ENCODE measurements around the gene TRPM3.

TRPM3 gene

DNA sequence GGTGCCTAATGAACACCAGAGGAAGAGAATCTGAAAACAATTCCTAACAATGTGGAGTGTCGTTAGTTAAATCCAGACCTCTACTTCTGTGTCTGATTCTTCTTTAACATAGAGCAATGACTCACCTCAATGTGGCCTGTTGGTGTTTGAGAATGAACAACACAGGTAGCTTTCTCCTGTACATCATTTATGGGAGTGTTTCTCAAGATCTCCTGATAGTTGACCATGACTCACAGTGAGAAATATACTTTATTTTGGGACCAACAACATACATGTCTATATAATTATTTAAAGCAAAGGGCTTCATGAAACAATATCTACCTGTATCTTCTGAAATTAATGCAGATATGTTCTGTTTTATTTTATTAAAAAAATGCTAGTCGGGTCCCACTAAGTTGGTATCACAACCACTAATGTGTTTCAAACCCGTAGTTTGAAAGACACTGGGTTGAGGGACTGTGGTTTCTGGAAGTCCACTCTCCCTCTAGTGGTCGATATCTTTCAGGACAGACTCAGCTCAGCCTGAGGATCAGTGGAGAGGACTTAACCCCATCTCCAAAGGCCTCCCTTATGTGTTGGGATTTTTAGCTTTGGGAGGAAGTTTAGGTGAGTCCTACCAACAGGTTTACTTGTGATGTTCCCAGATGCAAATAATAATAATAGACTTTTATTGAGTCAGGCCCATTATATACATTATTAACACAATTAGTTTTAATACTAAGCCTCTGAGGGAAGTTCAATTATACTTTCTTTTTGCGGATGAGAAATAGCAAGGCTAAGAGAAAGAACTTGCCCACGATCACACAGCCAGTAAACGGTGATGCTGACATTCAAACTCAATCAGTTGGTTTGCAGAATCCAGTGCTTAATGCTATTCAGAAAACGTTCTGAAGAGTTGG lies 636.9 kb downstream of the TRPM3 start:
- DNase-seq (ENCODE audit: low spot score): peak; percentile 86

- no peak for DNase-seq (ENCODE audit: low spot score)
Observed at GRCh38 chr9:70481471-70481870, 640.0 kb downstream of the TRPM3 start.

GRCh38 chr9:70480405-70480980 lies 640.9 kb downstream of the TRPM3 start:
- DNase-seq (ENCODE audit: low spot score): peak; percentile 67

- DNase-seq (ENCODE audit: low spot score): peak; percentile 47
Observed at GRCh38 chr9:70479880-70480291, 641.5 kb downstream of the TRPM3 start.
